22Rv1 (cell line): ENCODE measurements around the gene HDGFL2.

Source experiments
- H3K27ac ChIP-seq: fragments of 450-650 bp; 2 replicates; pipeline ENCODE4 v1.5.1; 2017
- ZFX ChIP-seq: fragments of 450-650 bp; IDR thresholded peaks from 2 replicates; pipeline ENCODE4 v1.6.1; 2017; ENCODE audit warnings: antibody characterized with exemption, borderline replicate concordance
- TF ChIP-seq, protein P1 (sequence below): fragments of 450-650 bp; IDR thresholded peaks from 2 replicates; pipeline ENCODE4 v1.5.1; 2017; ENCODE audit warnings: mild to moderate bottlenecking

HDGFL2 gene

DNA sequence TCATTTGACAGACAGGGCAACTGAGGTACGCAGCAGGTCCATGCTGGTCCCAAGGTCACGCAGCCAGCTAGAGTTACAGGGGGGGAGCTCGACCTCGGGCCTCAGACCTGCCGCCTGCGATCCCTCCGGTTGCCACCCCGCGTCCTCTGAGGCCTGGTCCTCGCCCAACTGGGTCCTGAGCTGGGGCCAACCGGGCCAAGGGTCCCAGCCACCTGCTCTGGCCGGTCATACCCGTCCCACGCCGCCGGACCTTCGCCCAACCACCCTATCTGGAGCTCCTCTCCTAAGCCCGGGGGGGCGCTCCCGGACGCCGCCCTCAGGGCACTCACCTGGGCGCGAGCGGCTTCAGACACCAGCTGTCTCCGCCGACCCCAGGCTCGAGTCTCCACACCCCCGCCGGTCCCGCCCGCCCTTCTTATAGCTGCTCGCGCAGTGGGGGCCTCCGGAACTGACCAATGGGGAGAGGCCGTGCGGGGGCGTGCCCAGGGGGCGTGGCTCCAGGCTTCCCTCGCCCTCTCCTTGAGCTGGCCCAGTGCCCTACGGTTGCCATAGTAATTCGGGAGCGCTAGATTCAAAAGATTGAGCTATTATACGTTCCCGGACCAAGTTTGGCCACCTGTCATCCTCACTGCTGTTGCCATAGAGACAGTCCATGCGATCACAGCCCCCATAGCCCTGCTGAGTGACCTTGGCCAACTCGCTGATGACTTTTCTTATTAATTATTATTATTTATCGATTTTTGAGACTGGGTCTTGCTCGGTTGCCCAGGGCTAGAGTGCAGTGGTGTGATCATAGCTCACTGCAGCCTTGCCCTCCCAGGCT lies 63.0 kb downstream of the HDGFL2 start, which contains the start of gene PLIN5:
Gene PLIN5 (minus strand): TSS at position 389 of the 823 bp plus-strand sequence. CDS start 1,150 bp downstream, outside the sequence.
- H3K27ac ChIP-seq, result 0 out of 2 replicates have a peak within 1 kb of the TSS, but pooled peaks have one; percentile 15
- TF ChIP-seq, protein P1, sequence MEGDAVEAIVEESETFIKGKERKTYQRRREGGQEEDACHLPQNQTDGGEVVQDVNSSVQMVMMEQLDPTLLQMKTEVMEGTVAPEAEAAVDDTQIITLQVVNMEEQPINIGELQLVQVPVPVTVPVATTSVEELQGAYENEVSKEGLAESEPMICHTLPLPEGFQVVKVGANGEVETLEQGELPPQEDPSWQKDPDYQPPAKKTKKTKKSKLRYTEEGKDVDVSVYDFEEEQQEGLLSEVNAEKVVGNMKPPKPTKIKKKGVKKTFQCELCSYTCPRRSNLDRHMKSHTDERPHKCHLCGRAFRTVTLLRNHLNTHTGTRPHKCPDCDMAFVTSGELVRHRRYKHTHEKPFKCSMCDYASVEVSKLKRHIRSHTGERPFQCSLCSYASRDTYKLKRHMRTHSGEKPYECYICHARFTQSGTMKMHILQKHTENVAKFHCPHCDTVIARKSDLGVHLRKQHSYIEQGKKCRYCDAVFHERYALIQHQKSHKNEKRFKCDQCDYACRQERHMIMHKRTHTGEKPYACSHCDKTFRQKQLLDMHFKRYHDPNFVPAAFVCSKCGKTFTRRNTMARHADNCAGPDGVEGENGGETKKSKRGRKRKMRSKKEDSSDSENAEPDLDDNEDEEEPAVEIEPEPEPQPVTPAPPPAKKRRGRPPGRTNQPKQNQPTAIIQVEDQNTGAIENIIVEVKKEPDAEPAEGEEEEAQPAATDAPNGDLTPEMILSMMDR, result no peak; the same call in 1 of the 2 replicates
- TF ChIP-seq ZFX, result no peak

DNA sequence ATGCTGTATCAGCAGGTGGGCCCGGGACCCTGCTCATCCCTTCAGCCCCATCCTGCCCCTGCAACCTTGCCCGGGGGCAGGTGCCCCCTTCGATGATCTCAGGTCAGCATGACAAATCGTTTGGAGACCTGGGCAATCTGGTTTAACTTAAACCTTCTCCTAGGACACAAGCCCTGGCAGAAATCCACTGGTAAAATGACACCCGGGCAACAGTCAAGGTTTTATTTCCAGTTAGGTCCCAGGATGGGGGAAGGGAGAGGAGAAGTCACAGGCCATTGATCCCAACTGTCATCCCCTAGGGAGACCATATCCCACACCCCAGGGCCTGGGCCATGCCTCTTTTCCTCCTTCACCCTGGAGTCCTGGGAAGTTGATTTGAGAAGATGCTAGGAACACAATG lies 64.7 kb downstream of the HDGFL2 start:
- TF ChIP-seq, protein P1, result no peak
- TF ChIP-seq ZFX, result no peak
- peak overlapping the region; percentile 15; the same call in 1 of the 2 replicates for H3K27ac ChIP-seq

DNA sequence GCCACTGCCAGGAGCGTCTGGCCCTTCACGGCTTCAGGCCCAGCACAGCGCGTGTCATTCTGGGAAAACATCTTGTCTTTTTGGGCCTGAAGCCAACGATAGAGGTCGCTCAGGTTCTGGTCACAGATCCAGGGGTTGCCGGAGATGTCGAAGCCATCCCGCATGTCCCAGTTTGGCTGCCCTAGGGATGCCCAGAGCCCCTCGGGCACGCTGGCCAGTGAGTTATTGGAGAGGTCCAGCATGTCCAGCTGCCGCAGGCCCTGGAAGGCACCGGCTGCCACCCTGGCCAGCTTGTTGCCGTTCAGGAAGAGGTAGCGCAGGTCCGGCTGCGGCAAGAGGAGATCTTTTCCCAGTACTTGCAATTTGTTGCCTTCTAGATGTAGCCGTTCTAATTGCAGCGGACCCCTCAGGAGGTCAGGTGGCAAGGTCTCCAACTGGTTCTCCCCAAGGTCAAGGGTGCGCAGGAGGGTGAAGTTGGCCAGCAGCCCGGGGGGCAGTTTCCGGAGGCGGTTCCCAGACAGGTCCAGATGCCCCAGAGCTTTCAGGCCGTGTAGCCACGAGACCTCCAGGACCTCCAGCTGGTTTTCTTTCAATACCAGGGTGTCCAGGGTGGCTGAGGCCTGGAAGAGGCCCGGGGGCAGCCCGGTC lies 66.0 kb downstream of the HDGFL2 start:
- TF ChIP-seq, protein P1, result no peak
- no peak for TF ChIP-seq ZFX
- no peak overlapping the region for H3K27ac ChIP-seq

GRCh38 chr19:4538601-4538954 lies 66.5 kb downstream of the HDGFL2 start:
- no peak for TF ChIP-seq ZFX
- TF ChIP-seq, protein P1, result no peak
- H3K27ac ChIP-seq, result no peak overlapping the region

DNA sequence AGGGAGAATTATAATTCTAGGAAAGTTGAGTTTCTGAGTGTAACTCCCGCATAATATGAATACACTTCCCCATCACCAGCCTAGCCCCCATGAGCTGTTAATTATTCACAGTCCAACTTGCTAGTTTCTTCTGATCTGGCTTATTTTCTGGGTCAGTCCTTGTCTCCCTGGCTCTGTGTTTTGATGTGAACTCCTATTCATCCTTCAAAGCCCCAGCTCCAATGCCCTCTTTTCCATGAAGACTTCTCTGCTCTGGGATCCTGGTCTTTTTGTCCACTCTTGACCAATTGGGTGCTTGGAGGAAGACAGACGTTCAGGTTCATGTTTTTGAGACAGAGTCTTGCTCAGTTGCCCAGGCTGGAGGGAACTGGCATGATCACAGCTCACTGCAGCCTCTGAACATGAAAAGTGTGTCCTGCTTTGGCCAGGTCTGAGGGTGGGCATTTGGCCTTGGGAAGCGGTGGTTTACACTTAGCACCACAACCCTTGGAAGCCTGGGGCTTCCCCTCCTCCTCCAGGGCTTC lies 67.1 kb downstream of the HDGFL2 start:
- no peak for TF ChIP-seq ZFX
- TF ChIP-seq, protein P1, result no peak
- no peak overlapping the region for H3K27ac ChIP-seq

DNA sequence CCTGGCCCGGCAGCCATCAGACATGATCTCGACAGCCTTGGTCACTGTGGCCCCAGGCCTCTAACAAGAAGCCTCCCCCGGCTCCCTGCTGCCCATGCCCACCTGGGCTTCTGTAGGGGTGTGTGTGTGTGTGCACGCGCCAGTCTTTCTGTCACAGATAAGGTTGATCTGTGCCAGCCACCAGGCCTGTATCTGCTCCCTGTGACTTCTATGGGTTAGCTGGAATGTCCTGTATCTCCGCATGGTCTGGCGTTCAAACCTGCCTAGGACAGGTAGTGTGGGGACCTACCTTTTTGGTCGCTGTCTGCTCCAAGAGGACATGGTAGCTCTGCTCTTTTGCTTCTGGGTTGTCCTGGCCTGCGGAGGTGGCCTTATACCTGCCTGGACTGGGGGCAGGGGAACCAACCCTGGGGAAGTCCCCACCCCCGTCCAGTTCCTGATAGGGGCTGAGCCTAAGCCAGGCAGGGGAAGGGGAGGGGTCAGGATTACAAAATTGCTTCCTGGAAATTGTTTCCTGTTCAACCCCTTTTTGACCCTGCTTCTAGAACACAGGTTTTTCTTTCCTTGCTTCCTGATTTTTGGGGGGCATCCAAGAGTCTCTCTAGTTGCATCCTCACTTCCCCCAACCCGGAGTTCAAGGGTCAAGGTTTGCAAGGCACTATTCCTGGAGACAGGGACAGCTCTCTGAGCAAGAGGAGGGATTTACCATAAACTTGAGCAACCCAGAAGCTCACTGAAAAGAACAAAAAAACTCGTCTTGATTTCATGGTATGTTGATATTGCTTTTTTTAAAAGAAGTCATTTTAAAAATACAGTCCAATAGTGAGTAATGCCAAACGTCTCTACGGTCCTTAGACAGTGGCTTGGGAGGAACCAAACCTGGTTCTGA lies 67.8 kb downstream of the HDGFL2 start, which contains the start of gene LRG1:
Gene LRG1 (minus strand): TSS at position 344 of the 889 bp plus-strand sequence. CDS start 23 bp downstream, at position 321.
- H3K27ac ChIP-seq, result no peak within 1 kb of the TSS
- TF ChIP-seq ZFX, result no peak
- TF ChIP-seq, protein P1, result no peak
